HG03280 (cell line): ENCODE results near the gene EBLN1.

Source experiments
- ATAC-seq: cut with Tn5 transposase; IDR thresholded peaks from one replicate; pipeline ENCODE4 v1.9.1; 2021; ENCODE audit warnings: mild to moderate bottlenecking, moderate library complexity; ENCODE audit not compliant: unreplicated experiment

Gene EBLN1

GRCh38 chr10:22217842-22218241 is at the start of gene EBLN1:
EBLN1 (minus strand) TSS chr10:22218015; CDS start chr10:22209983, 8,032 bp downstream.
- no peak for ATAC-seq

GRCh38 chr10:22265839-22266537 is 48.2 kb upstream of the EBLN1 start:
- ATAC-seq: no peak

- ATAC-seq: no peak
Observed at GRCh38 chr10:22263106-22263505, 45.3 kb upstream of the EBLN1 start.

GRCh38 chr10:22259280-22259679 is 41.5 kb upstream of the EBLN1 start:
- ATAC-seq: peak; percentile 47

GRCh38 chr10:22258471-22258870 is 40.7 kb upstream of the EBLN1 start:
- no peak for ATAC-seq

GRCh38 chr10:22253580-22253882 is 35.7 kb upstream of the EBLN1 start:
- no peak for ATAC-seq

- ATAC-seq: peak; percentile 19
Observed at GRCh38 chr10:22252801-22253579, 35.2 kb upstream of the EBLN1 start.

- ATAC-seq: peak; percentile 52
Observed at GRCh38 chr10:22252224-22252800, 34.5 kb upstream of the EBLN1 start.

GRCh38 chr10:22251751-22252223 is 34.0 kb upstream of the EBLN1 start:
- ATAC-seq: peak; percentile 51

- no peak for ATAC-seq
Observed at GRCh38 chr10:22250897-22251660, 33.3 kb upstream of the EBLN1 start.

GRCh38 chr10:22247636-22248035 is 29.8 kb upstream of the EBLN1 start:
- ATAC-seq: no peak

- no peak for ATAC-seq
Observed at GRCh38 chr10:22246680-22247391, 29.0 kb upstream of the EBLN1 start.

- no peak for ATAC-seq
Observed at GRCh38 chr10:22245567-22245966, 27.8 kb upstream of the EBLN1 start.

GRCh38 chr10:22244855-22245254 is 27.0 kb upstream of the EBLN1 start:
- no peak for ATAC-seq

GRCh38 chr10:22244001-22244400 is 26.2 kb upstream of the EBLN1 start:
- ATAC-seq: no peak

GRCh38 chr10:22243321-22243720 is 25.5 kb upstream of the EBLN1 start:
- ATAC-seq: no peak

GRCh38 chr10:22231260-22231659 is 13.4 kb upstream of the EBLN1 start:
- no peak for ATAC-seq

GRCh38 chr10:22230158-22230833 is 12.5 kb upstream of the EBLN1 start:
- no peak for ATAC-seq

GRCh38 chr10:22229802-22230157 is 12.0 kb upstream of the EBLN1 start:
- no peak for ATAC-seq
